LNCAP (cell line): ENCODE data around the gene ROCK2.

Experiments
- CTCF ChIP-seq: fragments of 450-650 bp; IDR thresholded peaks from 2 replicates; pipeline ENCODE4 v1.5.1; 2017; ENCODE audit warnings: mild to moderate bottlenecking

The ROCK2 gene

GRCh38 chr2:11375025-11375688 is 30.7 kb upstream of the ROCK2 start:
- no peak for TF ChIP-seq CTCF

DNA sequence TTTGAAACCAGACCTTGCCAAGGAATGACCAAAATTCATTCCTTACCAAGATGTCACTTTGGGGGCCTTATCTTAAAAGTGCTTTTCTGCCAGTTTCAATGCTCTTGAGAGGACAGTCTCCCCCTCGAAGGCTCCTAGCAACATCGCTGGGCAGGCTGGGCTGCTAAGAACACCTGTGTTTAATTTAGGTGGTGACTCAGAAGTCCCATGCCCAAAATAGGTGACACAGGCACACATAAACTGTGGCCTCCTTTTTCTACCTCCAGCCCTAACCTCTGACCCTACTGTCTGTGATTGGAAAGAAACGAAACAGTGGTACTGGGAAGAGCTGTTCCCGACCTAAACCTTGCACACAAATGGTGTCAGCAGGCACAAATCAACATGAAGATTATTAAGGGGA is 28.7 kb upstream of the ROCK2 start:
- no peak for TF ChIP-seq CTCF

- TF ChIP-seq CTCF: no peak
These were observed 26.9 kb upstream of the ROCK2 start for GRCh38 chr2:11371092-11371937.

DNA sequence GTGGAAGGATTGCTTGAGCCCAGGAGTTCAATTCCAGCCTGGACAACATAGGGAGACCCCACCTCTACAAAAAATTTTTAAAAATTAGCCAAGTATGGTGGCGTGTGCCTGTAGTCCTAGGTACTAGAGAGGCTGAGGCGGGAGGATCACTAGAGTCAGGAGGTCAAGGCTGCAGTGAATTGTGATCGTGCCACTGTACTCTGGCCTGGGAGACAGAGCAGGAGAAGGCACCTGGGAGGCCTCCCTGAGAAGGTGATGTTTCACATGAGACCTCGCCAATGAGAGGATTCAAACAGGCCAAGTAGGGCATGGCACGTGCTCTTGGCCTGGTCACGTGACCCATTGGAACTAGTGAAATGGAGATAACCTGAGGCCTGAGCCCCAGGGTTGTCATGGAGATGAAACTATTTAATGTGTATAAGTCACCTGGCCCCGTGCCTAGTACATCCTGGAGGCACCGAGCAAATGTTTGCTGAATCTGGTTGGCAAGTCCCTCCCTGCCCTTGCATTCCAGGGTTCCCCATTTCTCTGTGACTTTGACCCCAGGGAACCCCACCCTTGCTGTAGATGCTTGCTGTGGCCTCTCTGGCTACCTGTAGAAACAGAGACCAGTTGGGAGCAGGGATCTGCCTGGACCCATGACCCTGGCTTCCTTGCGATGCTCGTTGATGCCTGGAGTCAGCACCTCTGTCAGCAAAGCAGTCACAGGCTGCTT is 26.1 kb upstream of the ROCK2 start:
- no peak for TF ChIP-seq CTCF

DNA sequence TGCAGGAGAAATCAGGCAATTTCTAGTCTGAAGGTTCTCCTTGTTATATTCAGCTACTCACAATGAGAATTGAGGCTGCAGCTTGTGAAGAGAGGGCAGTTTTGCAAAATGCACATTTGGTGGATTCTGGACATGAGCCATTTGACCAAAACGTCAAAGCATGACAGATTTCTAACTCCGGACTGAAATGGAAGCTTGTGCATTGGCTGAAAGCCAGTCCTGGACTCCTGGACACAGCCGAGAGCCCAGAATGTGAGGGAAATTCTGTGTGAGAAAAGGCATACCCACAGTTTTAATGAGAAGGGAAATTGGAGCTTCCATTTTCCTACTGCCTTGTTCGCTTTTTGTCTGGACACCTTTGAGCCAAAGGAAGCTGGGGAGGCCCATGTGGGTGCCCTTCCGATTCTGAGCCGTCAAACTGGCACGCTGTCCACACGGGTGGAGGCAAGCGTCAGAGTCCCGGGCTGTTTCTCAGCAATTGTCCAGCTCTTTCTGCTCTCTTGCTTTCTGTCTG is 23.7 kb upstream of the ROCK2 start:
- TF ChIP-seq CTCF: no peak

DNA sequence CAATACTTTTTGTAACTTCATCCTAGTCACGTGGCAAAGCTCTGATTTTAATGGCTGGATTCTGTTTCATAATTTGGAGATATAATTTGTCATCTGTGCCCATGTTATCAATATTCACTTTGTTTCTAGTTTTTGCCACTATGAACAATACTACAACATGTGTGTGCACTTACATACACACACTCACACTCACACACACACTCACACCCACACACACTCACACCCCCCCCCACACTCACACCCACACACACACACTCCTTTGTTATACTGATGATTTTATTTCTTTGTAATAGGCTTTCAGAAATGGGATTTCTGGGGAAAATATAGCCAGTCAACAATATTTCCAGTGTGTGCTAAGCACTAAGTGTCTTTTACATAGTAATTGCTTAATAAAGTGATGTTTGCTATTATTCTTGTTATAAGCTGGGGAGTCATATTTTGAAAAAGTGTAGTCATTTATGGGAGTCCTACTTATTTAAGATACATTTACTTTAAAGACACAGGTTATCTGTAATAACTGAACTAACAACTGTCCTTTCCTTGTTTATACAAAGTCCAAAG is 22.8 kb upstream of the ROCK2 start:
- no peak for TF ChIP-seq CTCF

DNA sequence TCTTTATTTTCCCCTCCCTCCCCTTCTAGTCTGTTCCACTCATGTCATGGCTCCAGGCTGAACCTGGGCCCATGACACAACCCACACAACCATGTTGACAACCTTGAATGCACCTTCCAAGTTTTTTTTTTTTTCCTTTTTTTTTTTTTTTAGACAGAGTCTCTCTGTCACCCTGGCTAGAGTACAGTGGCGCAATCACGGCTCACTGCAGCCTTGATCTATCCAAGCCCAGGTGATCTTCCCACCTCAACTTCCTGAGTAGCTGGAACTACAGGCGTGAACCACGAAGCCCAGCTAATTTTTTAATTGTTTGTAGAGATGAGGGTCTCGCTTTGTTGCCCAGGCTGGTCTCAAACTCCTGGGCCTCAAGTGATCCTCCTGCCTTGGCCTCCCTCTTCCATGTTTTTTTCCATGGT is 21.9 kb upstream of the ROCK2 start:
- no peak for TF ChIP-seq CTCF
